Heart left ventricle (tissue), 13 donors: Measurements from ENCODE around the gene NUP210.

Experiments used
- CTCF ChIP-seq, 12 donors: fragments of 200-600 bp; sonication (generic) in 4 of 12; IDR thresholded peaks; one replicate each; pipeline versions ENCODE4 v1.5.0 to v1.8.0; 2018 to 2022; ENCODE audit warnings: antibody characterized with exemption in 12 of 12, mild to moderate bottlenecking in 5 of 12
- POLR2A ChIP-seq, 2 donors: fragments of 450-650 bp; IDR thresholded peaks; one replicate each; pipeline ENCODE4 v1.6.1; 2017; ENCODE audit warnings: antibody characterized with exemption in 2 of 2, mild to moderate bottlenecking in 2 of 2, moderate library complexity in 2 of 2
- donor health status: ischemic (EF 13 %, LVEDD 7.1; RV severe dilation, severe dysfunction).
- donor health status: DM: no; HTN: yes; CAD: no.
- donor health status: DM: no; HTN: no; CAD: no.
- donor health status: ischemic (EF 25% LVEDD 6.9; RV normal size, moderate dysfunction).
- donor health status: ischemic (EF 25% LVEDD 5.7; RV mildly dilated, moderate dysfunction).
- donor health status: ischemic (EF 35%, LVEDD 5.7; RV mildly dilated, moderate dysfunction).
- donor health status: nonischemic (EF 11% LVEDD 7.7; RV severe dilation, severe dysfunction).
- donor health status: DM: yes; HTN: yes; CAD: no.
- donor health status: PGD.
- donor health status: ischemic (EF 29% LVEDD 5.4; RV normal size, mild dysfunction).
- donor health status: nonischemic (EF 23%, LVEDD 6.1; RV moderate dilation, normal function).

DNA sequence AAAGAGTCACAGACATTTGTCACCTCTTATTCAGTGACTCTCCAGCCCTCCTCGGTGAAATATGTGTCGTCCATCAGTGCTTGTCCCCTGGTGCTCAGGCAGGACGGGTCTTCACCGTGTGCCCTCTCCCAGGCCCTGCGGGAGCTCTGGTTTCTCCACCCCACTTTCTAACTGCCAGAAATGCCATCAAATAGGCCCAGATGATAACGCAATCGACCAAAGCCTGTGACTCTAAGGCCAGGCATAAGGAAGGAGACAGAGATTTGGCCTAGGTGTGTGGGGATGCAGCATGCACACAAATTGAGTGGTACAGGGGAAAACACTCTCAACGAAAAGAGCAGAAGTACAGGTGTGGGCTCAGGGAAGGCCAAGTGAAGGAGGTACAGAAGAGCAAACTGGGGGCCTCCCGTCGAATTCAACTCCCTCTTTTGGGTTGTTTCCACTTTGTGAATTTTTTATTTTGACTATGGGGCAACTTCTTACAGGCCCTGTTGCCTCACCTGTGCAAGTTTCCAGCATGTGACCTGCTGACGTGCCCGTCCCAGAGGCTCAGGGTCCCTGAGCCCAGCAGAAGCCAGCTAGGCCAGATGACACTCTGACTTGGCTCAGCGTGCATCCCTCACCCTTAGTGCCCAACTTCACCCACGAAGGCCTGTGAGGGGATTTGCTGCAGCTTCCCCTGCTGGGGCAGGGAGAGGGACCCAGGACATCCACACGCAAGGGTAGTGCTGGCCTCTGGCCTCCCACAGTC lies 4.7 kb downstream of the NUP210 start:
- no peak for TF ChIP-seq CTCF (IDR thresholded peaks at IDR 0.05)
- no peak for TF ChIP-seq POLR2A (IDR thresholded peaks at IDR 0.05)
